GM23248 (cell line): ENCODE data around the gene TBX1.

ENCODE experiments used
- EZH2 ChIP-seq: fragments of 200-600 bp; sonication (generic); IDR thresholded peaks from 2 replicates; pipeline ENCODE4 v1.6.1; 2018; ENCODE audit warnings: antibody characterized with exemption, mild to moderate bottlenecking; ENCODE audit not compliant: insufficient read depth, poor library complexity, severe bottlenecking
- EZH2phosphoT487 ChIP-seq: fragments of 200-600 bp; sonication (generic); IDR thresholded peaks from 2 replicates; pipeline ENCODE4 v1.6.1; 2018; ENCODE audit warnings: antibody characterized with exemption, moderate library complexity, mild to moderate bottlenecking, low read depth; ENCODE audit not compliant: insufficient read depth

DNA sequence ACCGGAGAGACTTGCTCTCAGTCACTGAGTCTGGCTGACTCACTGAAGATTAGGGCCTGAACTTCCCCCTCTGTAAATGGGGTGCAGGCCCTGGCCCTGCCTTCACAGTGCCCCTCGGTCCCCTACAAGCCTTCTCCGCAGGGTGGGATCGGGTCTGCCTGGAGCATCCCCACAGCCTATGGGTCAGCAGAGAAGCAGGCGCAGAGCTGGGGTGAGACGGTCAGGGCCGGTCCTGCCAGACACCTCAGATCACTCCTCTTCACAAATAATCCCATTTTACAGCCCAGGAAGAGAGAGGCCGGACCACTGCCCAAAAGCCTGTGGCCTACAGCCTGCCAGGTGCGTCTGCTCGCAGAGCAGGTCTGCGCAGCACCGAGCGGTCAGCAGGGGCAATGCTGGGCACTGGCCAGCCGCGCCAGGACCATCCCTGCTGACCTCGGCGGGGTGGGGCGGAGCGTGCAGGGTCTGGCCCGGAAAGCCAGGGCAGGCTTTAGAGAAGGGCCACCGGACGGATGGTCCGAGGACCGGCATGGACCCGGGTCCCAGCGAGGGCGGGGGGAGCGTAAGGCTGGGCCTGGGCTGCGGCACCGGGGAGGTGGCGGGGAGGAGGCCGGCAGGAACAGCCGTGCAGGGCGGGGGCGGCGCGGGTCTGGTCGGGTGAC, 46.8 kb upstream of the TBX1 start:
- TF ChIP-seq EZH2phosphoT487, result no peak
- TF ChIP-seq EZH2, result no peak
